DOHH2 (cell line): Measurements from ENCODE around the gene TNPO3.
"Not testable (repeated sequence)": the region's sequence is repeated elsewhere in the genome, so short reads cannot be mapped to it uniquely, and the experiment has no call there.

Source experiments
- H3F3A ChIP-seq: fragments of 200-600 bp; sonication (generic), shearing (Covaris generic); 2 replicates; pipeline ENCODE4 v1.6.0; 2016; ENCODE audit warnings: antibody characterized with exemption, mild to moderate bottlenecking; ENCODE audit not compliant: control insufficient read depth, insufficient read depth
- H3K27ac ChIP-seq: fragments of 200-600 bp; sonication (generic); 2 replicates; pipeline ENCODE4 v1.5.1; 2014; ENCODE audit warnings: low read depth, mild to moderate bottlenecking, low read length, moderate library complexity
- H3K27me3 ChIP-seq: fragments of 200-600 bp; sonication (generic); 2 replicates; pipeline ENCODE4 v1.6.1; 2014; ENCODE audit warnings: mild to moderate bottlenecking, low read length, mixed read lengths; ENCODE audit not compliant: control insufficient read depth
- H3K36me3 ChIP-seq: fragments of 200-600 bp; sonication (generic); 2 replicates; pipeline ENCODE4 v1.6.1; 2014; ENCODE audit warnings: mild to moderate bottlenecking, low read length, moderate library complexity, mixed read lengths; ENCODE audit not compliant: control insufficient read depth
- H3K4me1 ChIP-seq: fragments of 200-600 bp; sonication (generic); 2 replicates; pipeline ENCODE4 v1.6.1; 2014; ENCODE audit warnings: mild to moderate bottlenecking, low read length, mixed read lengths; ENCODE audit not compliant: control insufficient read depth
- H3K4me2 ChIP-seq: fragments of 200-600 bp; sonication (generic); 2 replicates; pipeline ENCODE4 v1.6.0; 2014; ENCODE audit warnings: mild to moderate bottlenecking, low read length, moderate library complexity
- H3K4me3 ChIP-seq: fragments of 200-600 bp; sonication (generic); 2 replicates; pipeline ENCODE4 v1.5.1; 2014; ENCODE audit warnings: mild to moderate bottlenecking, low read length, mixed read lengths
- H3K79me2 ChIP-seq: fragments of 200-600 bp; sonication (generic); 2 replicates; pipeline ENCODE4 v1.6.1; 2014; ENCODE audit warnings: mild to moderate bottlenecking, low read length, mixed read lengths; ENCODE audit not compliant: control insufficient read depth
- H3K9me2 ChIP-seq: fragments of 200-600 bp; sonication (generic); replicated peaks from 2 replicates; pipeline ENCODE4 v1.6.1; 2014; ENCODE audit warnings: mild to moderate bottlenecking, low read length, mixed read lengths; ENCODE audit not compliant: control insufficient read depth
- H3K9me3 ChIP-seq: fragments of 200-600 bp; sonication (generic); 2 replicates; pipeline ENCODE4 v1.6.1; 2014; ENCODE audit warnings: antibody characterized with exemption, low read length, mixed read lengths; ENCODE audit not compliant: control insufficient read depth, insufficient read depth
- H4K20me1 ChIP-seq: fragments of 200-600 bp; sonication (generic); 2 replicates; pipeline ENCODE4 v1.6.0; 2014; ENCODE audit warnings: low read depth, mild to moderate bottlenecking, antibody characterized with exemption, low read length, moderate library complexity; ENCODE audit not compliant: control insufficient read depth, insufficient read depth
- EZH2phosphoT487 ChIP-seq: fragments of 200-600 bp; sonication (generic); IDR thresholded peaks from 2 replicates; pipeline ENCODE4 v1.6.1; 2017; ENCODE audit warnings: borderline replicate concordance, mild to moderate bottlenecking, antibody characterized with exemption, low read length, moderate library complexity, mixed read lengths
- TF ChIP-seq, protein P1 (sequence below): fragments of 200-600 bp; sonication (generic); IDR thresholded peaks from one replicate; pipeline ENCODE4 v1.5.1; 2014; ENCODE audit warnings: antibody characterized with exemption, mild to moderate bottlenecking, low read depth, low read length; ENCODE audit not compliant: poor library complexity, severe bottlenecking

TNPO3 gene

DNA sequence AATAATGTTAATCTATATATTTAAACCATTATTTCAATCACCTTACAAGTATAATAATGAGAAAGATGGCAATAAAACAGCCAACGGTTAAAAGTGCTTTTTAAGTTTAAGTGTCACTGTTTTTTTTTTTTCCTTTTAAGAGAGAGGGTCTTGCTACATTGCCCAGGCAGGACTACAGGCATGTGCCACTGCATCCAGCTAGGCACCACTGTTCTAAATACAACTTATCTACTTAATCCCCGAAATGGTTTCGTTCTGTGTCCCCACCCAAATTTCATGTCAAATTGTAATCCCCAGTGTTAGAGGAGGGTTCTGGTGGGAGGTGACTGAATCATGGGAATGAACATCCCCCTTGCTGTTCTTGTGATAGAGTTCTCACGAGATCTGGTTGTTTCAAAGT is 49.7 kb downstream of the TNPO3 start:
- peaks cover 31% of the 10 kb centered on the region for H3K79me2 ChIP-seq
- no peaks in the 10 kb centered on the region for H3K9me2 ChIP-seq
- H3K4me1 ChIP-seq: peaks cover 37% of the 10 kb centered on the region
- peaks cover 13% of the 10 kb centered on the region for H3F3A ChIP-seq
- peaks cover 77% of the 10 kb centered on the region for H3K36me3 ChIP-seq
- no peaks in the 10 kb centered on the region for H3K9me3 ChIP-seq
- TF ChIP-seq EZH2phosphoT487: no peak
- TF ChIP-seq, protein P1, sequence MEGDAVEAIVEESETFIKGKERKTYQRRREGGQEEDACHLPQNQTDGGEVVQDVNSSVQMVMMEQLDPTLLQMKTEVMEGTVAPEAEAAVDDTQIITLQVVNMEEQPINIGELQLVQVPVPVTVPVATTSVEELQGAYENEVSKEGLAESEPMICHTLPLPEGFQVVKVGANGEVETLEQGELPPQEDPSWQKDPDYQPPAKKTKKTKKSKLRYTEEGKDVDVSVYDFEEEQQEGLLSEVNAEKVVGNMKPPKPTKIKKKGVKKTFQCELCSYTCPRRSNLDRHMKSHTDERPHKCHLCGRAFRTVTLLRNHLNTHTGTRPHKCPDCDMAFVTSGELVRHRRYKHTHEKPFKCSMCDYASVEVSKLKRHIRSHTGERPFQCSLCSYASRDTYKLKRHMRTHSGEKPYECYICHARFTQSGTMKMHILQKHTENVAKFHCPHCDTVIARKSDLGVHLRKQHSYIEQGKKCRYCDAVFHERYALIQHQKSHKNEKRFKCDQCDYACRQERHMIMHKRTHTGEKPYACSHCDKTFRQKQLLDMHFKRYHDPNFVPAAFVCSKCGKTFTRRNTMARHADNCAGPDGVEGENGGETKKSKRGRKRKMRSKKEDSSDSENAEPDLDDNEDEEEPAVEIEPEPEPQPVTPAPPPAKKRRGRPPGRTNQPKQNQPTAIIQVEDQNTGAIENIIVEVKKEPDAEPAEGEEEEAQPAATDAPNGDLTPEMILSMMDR: no peak
- H3K4me2 ChIP-seq: no peak overlapping the region
- H3K4me3 ChIP-seq: no peak overlapping the region
- H4K20me1 ChIP-seq: no peaks in the 10 kb centered on the region
- no peak overlapping the region for H3K27ac ChIP-seq
- H3K27me3 ChIP-seq: no peaks in the 10 kb centered on the region

DNA sequence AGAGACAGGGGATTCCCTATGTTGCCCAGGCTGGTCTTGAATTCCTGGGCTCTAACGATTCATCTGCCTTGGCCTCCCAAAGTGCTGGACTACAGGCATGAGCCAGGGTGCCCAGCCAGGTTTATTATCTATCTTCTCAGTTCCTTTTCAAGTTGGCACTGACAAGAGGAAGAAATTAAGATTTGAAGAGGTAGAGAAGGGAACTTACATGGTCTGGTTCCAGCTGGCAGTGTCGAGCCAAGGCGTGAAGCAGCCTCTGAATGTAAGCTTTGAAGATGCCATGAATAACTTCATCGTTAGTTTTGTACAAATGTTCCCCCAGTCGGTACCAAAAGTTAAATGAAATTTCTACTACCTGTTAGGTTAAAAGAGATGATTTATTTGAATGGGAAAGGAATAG is 57.7 kb downstream of the TNPO3 start:
- Histone ChIP-seq H3K79me2 (no peaks in the 10 kb centered on the region), H3K9me3 (no peaks in the 10 kb centered on the region), H3K4me3 (no peak overlapping the region), H3K27me3 (no peaks in the 10 kb centered on the region), H3K4me2 (no peak overlapping the region), H3K4me1 (no peaks in the 10 kb centered on the region), H3K36me3 (peaks cover 72% of the 10 kb centered on the region), H4K20me1 (no peaks in the 10 kb centered on the region), H3K9me2 (no peaks in the 10 kb centered on the region), H3K27ac (no peak overlapping the region), H3F3A (no peaks in the 10 kb centered on the region; the same call in 1 of the 2 replicates)
- no peak for TF ChIP-seq EZH2phosphoT487
- TF ChIP-seq, protein P1: no peak

DNA sequence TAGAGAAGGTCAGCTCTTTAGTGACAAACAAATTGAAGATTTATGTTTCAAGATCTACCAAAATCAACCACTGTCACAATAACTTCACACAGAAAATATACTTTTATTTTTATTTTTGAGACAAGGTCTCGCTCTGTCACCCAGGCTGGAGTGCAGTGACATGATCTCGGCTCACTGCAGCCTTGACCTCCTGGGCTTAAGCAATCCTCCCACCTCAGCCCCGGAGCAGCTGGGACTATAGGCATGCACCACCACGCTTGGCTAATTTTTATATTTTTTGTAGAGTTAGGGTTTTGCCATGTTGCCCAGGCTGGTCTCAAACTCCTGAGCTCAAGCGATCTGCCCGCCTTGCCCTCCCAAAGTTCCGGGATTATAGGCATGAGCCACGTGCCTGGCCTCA is 60.4 kb downstream of the TNPO3 start:
- not testable (repeated sequence) for H3K4me3 ChIP-seq, H3K9me3 ChIP-seq, H3K4me2 ChIP-seq, H3F3A ChIP-seq, H3K27ac ChIP-seq, H3K9me2 ChIP-seq, H3K27me3 ChIP-seq, H3K79me2 ChIP-seq, H3K4me1 ChIP-seq, H4K20me1 ChIP-seq
- peaks cover 74% of the 10 kb centered on the region for H3K36me3 ChIP-seq

DNA sequence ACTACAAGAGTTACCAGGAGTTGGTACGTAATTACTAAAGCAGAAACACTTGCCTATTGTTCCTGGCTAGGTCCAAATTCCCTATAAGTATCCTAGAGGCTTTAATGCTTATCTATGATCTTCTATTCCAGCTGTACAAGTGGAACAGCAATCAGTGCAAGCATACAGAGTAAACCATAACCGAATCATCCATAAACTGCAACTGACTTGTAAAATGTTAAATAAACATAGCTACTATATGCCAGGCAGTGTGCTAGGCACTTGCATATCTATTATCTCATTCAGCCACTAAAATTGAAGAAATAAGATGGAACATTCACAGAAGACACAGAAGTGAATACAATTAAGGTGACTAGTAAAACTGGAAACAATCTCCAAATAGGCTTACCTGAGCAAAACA is 61.5 kb downstream of the TNPO3 start:
- TF ChIP-seq EZH2phosphoT487: no peak
- TF ChIP-seq, protein P1: no peak
- no peaks in the 10 kb centered on the region; the same call in 1 of the 2 replicates for H3F3A ChIP-seq
- H3K4me3 ChIP-seq: no peak overlapping the region
- H4K20me1 ChIP-seq: no peaks in the 10 kb centered on the region
- no peak overlapping the region for H3K27ac ChIP-seq
- peaks cover 77% of the 10 kb centered on the region for H3K36me3 ChIP-seq
- no peaks in the 10 kb centered on the region for H3K4me1 ChIP-seq
- no peaks in the 10 kb centered on the region for H3K9me2 ChIP-seq
- no peak overlapping the region for H3K4me2 ChIP-seq
- H3K9me3 ChIP-seq: no peaks in the 10 kb centered on the region
- H3K27me3 ChIP-seq: no peaks in the 10 kb centered on the region
- H3K79me2 ChIP-seq: no peaks in the 10 kb centered on the region
